ENCODE data around the gene MATN1.

MATN1 gene

DNA sequence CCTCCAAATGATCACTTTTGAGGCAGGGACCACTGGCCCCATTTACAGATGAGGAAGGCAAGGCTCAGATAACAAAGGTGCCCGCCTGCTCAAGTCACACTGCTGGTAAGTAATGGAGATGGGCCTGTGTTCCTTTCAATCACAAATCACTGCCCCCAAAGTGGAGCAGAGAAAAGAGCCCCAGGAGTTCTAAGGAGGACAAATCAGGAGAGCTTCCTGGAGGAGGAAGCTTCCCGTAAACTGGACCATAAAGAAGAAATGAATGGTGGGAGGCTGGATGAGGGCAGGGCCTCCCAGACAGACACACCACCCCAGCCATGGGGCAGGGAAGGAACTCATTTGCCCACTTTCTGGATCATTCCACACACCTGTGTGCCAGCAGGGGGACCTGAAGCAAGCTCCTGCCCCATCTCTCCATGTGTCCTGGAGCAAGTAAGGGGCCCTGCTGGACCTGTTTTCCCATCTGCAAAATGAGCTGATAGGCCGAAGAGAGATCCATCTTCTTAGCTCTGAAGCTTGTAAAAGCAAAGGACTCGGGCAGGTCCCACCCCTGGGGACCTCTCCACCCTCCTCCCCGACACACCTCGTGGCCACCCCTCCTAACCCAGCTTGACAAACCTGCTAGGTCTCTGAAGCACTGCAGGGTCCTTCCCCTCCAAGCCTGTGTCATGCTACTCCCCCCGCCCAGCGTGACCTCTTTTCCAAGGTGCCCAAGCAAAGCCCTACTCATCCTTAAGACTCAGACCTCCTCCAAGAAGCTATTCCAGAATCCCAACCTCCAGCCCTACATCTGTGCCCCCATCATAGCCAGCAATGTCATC is 28.7 kb upstream of the MATN1 start:
- Histone ChIP-seq H3K4me3 (ENCODE audit: low read depth, low read length) (no peak overlapping the region), H3K4me1 (no peaks in the 10 kb centered on the region), H3K27me3 (ENCODE audit: control insufficient read depth, insufficient read depth, low read length) (no peaks in the 10 kb centered on the region), H3K36me3 (ENCODE audit: control insufficient read depth, insufficient read depth, low read length) (no peaks in the 10 kb centered on the region), H3K79me2 (no peaks in the 10 kb centered on the region), H3K9ac (no peak overlapping the region), H2AFZ (no peak overlapping the region), H3K9me3 (ENCODE audit: control insufficient read depth, low read length) (no peaks in the 10 kb centered on the region), H3K4me2 (ENCODE audit: low read length) (no peak overlapping the region), H3K27ac (no peak overlapping the region)
- TF ChIP-seq, protein P1, sequence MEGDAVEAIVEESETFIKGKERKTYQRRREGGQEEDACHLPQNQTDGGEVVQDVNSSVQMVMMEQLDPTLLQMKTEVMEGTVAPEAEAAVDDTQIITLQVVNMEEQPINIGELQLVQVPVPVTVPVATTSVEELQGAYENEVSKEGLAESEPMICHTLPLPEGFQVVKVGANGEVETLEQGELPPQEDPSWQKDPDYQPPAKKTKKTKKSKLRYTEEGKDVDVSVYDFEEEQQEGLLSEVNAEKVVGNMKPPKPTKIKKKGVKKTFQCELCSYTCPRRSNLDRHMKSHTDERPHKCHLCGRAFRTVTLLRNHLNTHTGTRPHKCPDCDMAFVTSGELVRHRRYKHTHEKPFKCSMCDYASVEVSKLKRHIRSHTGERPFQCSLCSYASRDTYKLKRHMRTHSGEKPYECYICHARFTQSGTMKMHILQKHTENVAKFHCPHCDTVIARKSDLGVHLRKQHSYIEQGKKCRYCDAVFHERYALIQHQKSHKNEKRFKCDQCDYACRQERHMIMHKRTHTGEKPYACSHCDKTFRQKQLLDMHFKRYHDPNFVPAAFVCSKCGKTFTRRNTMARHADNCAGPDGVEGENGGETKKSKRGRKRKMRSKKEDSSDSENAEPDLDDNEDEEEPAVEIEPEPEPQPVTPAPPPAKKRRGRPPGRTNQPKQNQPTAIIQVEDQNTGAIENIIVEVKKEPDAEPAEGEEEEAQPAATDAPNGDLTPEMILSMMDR (IDR thresholded peaks at IDR 0.05) = no peak

DNA sequence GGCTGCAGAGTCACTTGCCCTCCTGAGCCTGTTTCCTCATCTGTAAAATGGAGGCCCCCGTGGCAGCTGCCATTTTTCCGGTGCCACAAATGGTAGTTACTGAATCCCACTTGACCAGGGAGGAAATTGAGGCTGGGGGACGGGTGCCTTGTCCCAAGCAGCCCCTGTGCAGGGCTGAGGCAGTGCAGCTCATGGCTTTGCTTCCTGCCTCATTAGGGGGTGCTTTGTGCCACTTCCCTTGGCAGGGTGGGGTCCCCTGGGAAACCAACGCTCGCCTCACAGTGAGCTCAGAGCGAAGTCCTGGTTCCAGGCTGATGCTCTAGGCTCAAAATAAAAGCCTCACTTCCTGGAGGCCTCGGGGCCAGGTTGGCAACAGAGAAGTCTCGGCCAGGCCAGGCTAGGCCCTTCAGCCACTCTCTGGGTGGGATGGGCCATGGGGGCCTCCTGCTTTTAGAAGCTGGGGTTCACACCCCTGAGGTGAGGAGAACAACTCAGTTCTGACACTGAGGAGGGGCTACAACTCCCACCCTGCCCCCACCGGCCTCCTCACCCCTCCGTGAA is 27.4 kb upstream of the MATN1 start:
- H2AFZ ChIP-seq = no peak overlapping the region
- H3K36me3 ChIP-seq (ENCODE audit: control insufficient read depth, insufficient read depth, low read length) = no peaks in the 10 kb centered on the region
- H3K79me2 ChIP-seq = no peaks in the 10 kb centered on the region
- H3K9me3 ChIP-seq (ENCODE audit: control insufficient read depth, low read length) = no peaks in the 10 kb centered on the region
- H3K4me1 ChIP-seq = no peaks in the 10 kb centered on the region
- no peak overlapping the region for H3K4me2 ChIP-seq (ENCODE audit: low read length)
- H3K9ac ChIP-seq = no peak overlapping the region
- H3K27me3 ChIP-seq (ENCODE audit: control insufficient read depth, insufficient read depth, low read length) = no peaks in the 10 kb centered on the region
- no peak overlapping the region for H3K27ac ChIP-seq
- no peak overlapping the region for H3K4me3 ChIP-seq (ENCODE audit: low read depth, low read length)
- TF ChIP-seq, protein P1 (IDR thresholded peaks at IDR 0.05) = no peak

DNA sequence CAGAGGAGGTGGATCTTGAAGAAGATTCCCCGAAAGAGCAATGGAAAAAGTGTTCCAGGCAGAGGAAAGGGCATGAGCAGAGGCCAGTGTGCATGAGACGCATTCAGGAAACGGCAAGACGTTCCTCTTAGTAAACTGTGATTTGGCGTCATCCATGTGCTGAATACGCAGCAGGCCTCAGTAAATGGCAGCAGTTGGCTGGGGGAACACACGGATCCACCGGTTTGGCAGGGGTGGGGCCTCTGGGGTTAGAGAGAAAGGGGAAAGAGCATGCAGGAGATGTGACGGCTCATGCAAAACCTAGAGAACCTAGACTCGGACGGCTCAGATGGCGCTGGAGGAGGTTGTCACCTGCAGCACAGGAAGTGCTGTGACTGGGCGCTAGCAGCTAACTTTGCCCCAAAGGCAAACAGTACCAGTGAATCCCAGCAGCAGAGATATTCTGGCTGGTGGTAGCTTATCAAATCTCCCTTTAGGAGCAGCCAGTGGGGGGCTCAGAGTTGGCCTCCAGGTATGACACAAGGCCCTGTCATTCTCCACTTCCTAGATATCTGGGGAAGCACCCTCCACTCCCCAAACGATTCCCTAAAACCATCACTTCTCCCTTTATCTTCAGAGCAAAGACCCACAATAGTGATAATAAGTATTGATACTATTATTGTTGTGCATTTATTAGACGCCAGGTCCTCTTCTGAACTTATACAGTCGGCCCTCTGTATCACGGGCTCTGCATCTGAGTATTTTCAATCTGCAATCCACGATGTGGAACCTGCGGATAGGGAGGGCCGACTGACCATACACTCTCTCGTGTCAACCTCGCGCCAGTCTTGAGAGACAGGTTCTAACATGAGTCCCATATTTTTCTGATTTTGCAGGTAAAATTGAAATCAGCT is 26.6 kb upstream of the MATN1 start:
- Histone ChIP-seq H3K27me3 (ENCODE audit: control insufficient read depth, insufficient read depth, low read length) (no peaks in the 10 kb centered on the region), H3K9me3 (ENCODE audit: control insufficient read depth, low read length) (no peaks in the 10 kb centered on the region), H3K79me2 (no peaks in the 10 kb centered on the region), H3K4me1 (no peaks in the 10 kb centered on the region), H3K36me3 (ENCODE audit: control insufficient read depth, insufficient read depth, low read length) (no peaks in the 10 kb centered on the region), H2AFZ (no peak overlapping the region), H3K4me3 (ENCODE audit: low read depth, low read length) (no peak overlapping the region), H3K4me2 (ENCODE audit: low read length) (no peak overlapping the region), H3K27ac (no peak overlapping the region), H3K9ac (no peak overlapping the region)
- TF ChIP-seq, protein P1 (IDR thresholded peaks at IDR 0.05) = no peak

DNA sequence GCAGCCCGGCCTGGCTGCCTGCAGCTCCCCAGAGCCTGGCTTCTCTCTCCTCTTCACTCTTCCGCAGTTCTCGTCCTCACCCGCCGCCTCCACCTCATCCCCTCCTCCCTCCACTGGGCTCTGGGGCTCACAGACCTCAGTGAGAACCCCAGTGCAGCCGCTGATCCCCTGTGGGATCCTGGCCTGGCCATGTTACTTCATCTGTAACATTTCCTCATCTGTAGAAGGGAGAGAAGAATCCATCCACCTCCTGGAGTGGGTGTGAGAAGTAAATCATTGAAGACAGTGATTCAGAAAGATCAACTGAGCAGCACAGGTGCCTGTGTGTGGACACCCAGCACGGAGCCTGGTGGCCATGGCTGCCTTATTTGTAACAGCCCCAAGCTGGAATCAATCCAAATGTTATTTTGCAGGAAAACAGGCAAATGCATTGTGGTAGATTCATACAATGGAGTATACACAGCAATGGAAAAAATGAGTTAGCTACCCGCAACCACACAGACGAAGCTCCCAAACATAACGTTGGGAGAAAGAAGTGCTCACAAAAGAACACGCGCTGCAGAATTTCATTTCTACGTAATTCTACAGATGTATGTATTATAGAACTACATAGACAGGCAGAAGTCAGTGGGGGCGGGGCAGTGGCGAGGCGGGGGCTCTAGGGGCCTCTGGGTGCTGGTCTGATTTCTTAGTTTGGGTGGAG is 25.5 kb upstream of the MATN1 start:
- Histone ChIP-seq H3K4me3 (ENCODE audit: low read depth, low read length) (no peak overlapping the region), H3K36me3 (ENCODE audit: control insufficient read depth, insufficient read depth, low read length) (no peaks in the 10 kb centered on the region), H3K9me3 (ENCODE audit: control insufficient read depth, low read length) (no peaks in the 10 kb centered on the region), H3K27ac (no peak overlapping the region), H3K4me2 (ENCODE audit: low read length) (no peak overlapping the region), H3K9ac (no peak overlapping the region), H3K4me1 (no peaks in the 10 kb centered on the region), H3K79me2 (no peaks in the 10 kb centered on the region), H2AFZ (no peak overlapping the region), H3K27me3 (ENCODE audit: control insufficient read depth, insufficient read depth, low read length) (no peaks in the 10 kb centered on the region)
- TF ChIP-seq, protein P1 (IDR thresholded peaks at IDR 0.05) = no peak

All from parathyroid adenoma (tissue), 2 donors.